Mucosa of gallbladder (tissue), 1 donor: ENCODE measurements around the gene PICALM. TPM values are rescaled to one million over a fixed set of nuclear protein-coding genes. Genes with fewer than 3 reads are reported as not detected.
"Not testable (repeated sequence)": the region's sequence is repeated elsewhere in the genome, so short reads cannot be mapped to it uniquely, and the experiment has no call there.

Source experiments
- DNase-seq: peaks from one replicate; pipeline ENCODE4 v3.0.0-alpha.2; 2020; ENCODE audit warnings: low spot score
- total RNA-seq: library from RNA; stranded (reverse); gene quantifications from one replicate; pipeline ENCODE4 v1.2.1, GENCODE V29; 2021
- donor health status: DM: no; HTN: no; CAD: no.

Gene PICALM
- total RNA-seq, 1 donor from 2014 or later, result 205 TPM

GRCh38 chr11:85977751-85978160 is 91.1 kb downstream of the PICALM start:
- DNase-seq, result no peak

GRCh38 chr11:85976525-85976924 is 92.4 kb downstream of the PICALM start:
- DNase-seq, result no peak

- DNase-seq, result no peak
Measured at GRCh38 chr11:85974122-85974521, 94.8 kb downstream of the PICALM start.

GRCh38 chr11:85970593-85970992 is 98.3 kb downstream of the PICALM start:
- no peak for DNase-seq

GRCh38 chr11:85967457-85967856 is 101.4 kb downstream of the PICALM start:
- no peak for DNase-seq

GRCh38 chr11:85965202-85965601 is 103.7 kb downstream of the PICALM start:
- DNase-seq, result no peak

- DNase-seq, result no peak
Measured at GRCh38 chr11:85961930-85962363, 106.9 kb downstream of the PICALM start.

GRCh38 chr11:85961130-85961529 is 107.8 kb downstream of the PICALM start:
- DNase-seq, result no peak

- DNase-seq, result no peak
Measured at GRCh38 chr11:85960678-85961077, 108.2 kb downstream of the PICALM start.

GRCh38 chr11:85955531-85955930 is 113.4 kb downstream of the PICALM start:
- DNase-seq, result no peak

- no peak for DNase-seq
Measured at GRCh38 chr11:85953491-85954143, 115.3 kb downstream of the PICALM start.

GRCh38 chr11:85952108-85952485 is 116.8 kb downstream of the PICALM start:
- DNase-seq, result not testable (repeated sequence)

- no peak for DNase-seq
Measured at GRCh38 chr11:85951428-85952107, 117.3 kb downstream of the PICALM start.

GRCh38 chr11:85951049-85951405 is 117.9 kb downstream of the PICALM start:
- DNase-seq, result no peak

GRCh38 chr11:85950317-85951048 is 118.4 kb downstream of the PICALM start:
- DNase-seq, result no peak

GRCh38 chr11:85949798-85950197 is 119.1 kb downstream of the PICALM start:
- no peak for DNase-seq

GRCh38 chr11:85948884-85949283 is 120.0 kb downstream of the PICALM start:
- no peak for DNase-seq

GRCh38 chr11:85947431-85948272 is 121.2 kb downstream of the PICALM start:
- DNase-seq, result peak; percentile 51

- DNase-seq, result no peak
Measured at GRCh38 chr11:85946221-85946620, 122.7 kb downstream of the PICALM start.

- no peak for DNase-seq
Measured at GRCh38 chr11:85945788-85946187, 123.1 kb downstream of the PICALM start.

GRCh38 chr11:85945296-85945695 is 123.6 kb downstream of the PICALM start:
- DNase-seq, result no peak

- DNase-seq, result peak; percentile 56
Measured at GRCh38 chr11:85941380-85941973, 127.4 kb downstream of the PICALM start.
